NOMO-1 treated with dmso at 0.1 percent for 144 hours (cell line): ENCODE measurements around the gene LSM7.

Experiments
- DNase-seq: peaks from one replicate; lab custom pipeline; 2025; ENCODE audit not compliant: unreplicated experiment; lab: John Stamatoyannopoulos, UW

LSM7 gene

DNA sequence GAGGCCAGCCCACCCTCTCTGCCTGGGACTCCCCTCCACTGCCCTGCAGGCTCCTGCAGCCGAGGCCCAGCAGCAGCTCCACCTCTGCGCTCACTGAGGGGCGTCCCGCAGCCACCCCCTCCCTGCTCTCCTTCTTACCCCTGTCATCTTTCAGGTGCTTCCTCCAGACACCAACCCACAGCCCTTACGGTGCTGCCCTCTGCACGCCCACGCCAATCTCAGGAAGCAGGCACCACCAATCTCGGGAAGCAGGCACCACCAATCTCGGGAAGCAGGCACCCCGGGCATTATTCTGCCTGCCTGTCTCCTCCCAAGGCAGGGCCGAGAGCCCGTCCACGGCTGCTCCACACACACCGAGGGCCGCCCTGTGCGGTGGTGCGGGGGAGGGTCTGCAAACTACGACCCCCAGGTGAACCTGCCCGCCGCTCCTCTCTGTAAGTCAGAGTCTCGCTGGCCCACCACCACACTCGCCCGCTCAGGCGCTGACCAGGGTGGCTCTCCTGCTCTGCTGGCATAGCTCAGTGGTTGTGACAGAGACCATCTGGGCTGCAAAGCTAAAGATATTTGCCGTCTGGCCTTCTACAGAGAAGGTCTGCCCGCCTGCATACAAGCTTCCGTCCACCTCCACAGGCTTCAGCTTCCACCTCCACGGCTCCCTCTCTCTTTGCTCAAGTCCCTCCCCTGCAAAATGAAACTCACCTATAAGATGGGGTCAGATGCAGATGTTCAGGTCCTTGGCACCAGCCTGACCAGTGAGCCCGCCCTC is 2.9 kb downstream of the LSM7 start:
- no peak for DNase-seq

DNA sequence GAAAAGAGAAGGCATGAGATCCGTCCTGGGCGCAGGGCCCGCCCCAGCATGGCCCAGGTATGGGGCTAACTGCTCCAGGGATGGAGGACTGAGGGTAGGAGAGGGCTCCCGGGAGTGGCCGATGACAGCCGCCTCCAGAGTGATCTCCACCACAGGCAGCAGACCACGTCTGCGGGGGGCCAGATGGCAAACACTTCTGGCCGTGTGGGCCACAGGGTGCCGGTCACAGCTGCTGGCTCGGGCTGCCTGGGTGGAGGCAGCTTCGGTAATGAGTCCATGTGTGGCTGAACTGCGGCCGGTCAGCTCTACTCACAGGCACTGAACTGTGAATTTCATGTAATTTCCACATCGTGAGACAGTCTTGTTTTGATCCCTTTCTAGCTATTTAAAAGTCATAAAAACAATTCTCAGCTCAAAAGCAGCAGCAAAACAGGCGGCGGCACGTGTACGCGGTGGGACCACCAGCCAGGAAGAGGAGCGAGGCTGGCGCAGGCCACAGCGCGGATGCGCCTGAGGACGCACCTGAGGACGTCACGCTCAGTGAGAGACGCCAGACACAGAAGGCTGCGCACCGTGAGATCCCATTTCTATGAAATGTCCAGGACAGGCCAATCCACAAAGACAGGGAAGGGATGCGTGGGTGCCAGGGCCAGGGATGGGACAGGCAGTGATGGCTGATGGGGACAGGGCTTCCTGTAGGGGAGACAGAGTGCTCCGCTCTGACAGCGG is 4.0 kb downstream of the LSM7 start:
- DNase-seq: no peak

- no peak for DNase-seq
These were observed 4.7 kb downstream of the LSM7 start for GRCh38 chr19:2323707-2324106.

DNA sequence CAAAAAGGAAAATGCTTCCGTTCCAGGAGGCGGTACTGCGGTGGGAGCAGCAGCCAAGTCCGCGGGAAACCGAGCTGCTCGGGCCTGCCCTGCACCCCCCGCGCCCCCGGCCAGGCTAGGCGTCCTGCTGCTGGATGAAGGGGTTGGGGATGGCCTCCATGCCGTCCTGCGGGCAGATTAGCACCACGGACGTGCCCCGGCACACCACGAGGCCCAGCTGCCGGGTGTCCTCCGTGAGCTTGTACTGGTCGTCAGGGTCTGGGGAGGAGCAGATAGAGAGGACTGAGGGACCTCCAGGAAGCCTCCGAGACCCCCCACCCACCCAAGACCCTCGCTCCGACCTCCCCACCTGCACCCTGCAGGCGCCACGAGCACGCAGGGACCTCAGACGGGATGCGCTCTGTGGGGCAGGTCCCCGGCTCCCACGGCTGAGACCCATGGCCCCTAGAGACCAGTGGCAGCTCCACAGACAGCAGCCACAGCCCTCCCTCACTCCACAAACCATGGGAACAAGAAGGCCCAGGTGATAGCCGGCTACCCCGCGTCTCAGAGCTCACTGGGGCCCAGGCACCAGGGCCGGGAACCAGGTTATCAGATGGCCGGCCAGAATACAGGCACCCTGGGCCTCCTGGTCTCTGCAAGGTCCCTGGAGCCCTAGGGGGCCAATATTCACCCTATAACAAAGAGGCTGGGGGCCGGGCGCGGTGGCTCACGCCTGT is 6.7 kb downstream of the LSM7 start:
- DNase-seq: no peak

GRCh38 chr19:2320939-2321338 is 7.4 kb downstream of the LSM7 start:
- no peak for DNase-seq

GRCh38 chr19:2320049-2320448 is 8.3 kb downstream of the LSM7 start:
- no peak for DNase-seq

- DNase-seq: no peak
These were observed 8.8 kb downstream of the LSM7 start for GRCh38 chr19:2319551-2319950.

GRCh38 chr19:2318923-2319322 is 9.5 kb downstream of the LSM7 start:
- no peak for DNase-seq

DNA sequence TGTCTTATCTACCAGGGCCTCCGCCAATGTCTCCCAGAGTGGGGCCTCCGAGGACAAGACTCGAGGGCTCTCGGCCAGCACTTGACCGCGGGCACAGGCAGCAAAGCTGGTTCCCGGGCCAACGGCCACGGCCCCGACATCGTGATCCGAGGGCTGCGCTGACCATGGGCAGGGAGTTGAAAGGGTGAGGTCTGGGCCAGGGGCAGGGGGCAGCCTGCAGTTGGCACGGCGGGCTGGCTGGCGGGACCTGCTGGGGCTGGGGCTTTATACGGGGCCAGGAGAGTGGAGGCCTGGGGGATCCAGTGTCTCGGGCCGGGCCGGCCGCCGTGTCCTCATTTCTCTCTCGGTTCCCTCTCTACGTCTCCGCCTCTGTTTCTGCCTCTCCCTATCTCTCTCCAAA is 10.6 kb downstream of the LSM7 start:
- DNase-seq: no peak

DNA sequence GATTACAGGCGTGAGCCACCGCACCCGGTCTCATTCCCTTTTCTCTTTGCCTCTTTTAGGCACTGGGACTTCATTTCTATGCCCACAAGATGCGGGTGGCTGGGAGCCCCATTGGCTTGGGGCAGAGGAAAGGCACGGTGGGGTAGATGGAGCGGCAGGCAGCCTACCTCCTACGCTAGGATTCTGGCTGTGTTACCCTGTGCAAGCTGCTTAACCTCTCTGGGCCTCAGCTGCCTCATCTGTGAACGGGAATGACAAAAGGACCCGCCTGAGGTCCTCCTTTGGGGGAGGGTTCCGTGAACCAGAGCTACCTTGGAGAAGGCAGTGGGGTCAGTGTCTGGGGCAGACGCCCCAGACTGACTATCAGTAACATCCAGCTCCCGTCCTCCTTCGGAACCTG is 11.1 kb downstream of the LSM7 start:
- DNase-seq: no peak

GRCh38 chr19:2315818-2316353 is 12.5 kb downstream of the LSM7 start:
- DNase-seq: peak; percentile 93

GRCh38 chr19:2315121-2315817 is 13.1 kb downstream of the LSM7 start:
- DNase-seq: no peak

- DNase-seq: no peak
These were observed 15.4 kb downstream of the LSM7 start for GRCh38 chr19:2312820-2313501.

- DNase-seq: no peak
These were observed 17.3 kb downstream of the LSM7 start for GRCh38 chr19:2311093-2311492.

DNA sequence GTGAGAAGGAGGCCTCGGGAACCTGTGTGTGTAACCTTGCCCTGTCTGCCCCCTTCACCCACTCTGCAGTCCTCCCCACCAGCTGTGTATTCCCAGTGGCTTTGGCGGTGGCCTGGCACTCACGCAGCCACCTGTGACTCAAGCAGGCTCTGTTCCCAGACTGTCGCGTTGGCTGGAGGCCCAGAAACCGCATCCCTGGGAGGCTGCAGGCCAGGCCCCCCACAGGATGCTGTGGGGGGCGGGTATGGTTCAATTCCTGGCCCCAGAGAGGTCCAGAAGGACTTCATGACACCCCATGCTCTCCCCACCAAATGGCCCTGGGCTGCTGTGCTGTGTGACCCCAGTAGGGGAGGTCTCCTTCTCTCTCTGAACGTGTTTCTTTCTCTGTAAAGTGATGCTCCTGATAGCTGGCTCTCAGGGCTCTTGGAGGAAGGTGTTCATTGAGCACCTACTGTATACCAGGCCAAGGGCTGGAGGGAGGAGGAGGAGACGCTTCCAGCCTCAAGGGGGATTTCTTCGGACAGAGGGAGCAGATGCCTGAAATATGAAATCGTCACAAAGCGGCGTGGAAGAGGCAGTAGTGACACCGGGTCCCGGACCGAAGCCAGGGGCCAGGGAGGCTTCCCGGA is 18.5 kb downstream of the LSM7 start:
- no peak for DNase-seq

DNA sequence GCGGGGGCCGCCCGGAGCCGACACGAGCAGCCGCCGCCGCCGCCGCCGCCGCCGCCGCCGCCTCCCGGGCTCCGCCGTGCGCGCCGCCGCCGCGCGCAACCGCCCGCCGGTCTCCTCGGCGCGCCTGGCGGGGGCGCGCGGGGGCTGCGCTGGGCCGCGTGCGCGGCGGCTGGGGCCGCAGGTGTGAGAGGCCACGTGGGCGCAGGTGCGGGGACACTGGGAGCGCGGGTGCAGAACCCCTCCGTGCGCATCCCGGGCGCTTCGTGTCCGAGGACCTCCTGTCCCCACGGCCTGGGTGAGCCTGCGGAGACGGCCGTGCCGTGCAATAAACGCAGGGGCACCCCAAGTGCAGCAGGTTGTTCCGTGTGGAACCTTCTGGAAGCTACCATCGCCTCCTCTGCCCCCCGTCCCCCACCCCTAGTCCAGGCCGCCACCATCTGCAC is 20.3 kb downstream of the LSM7 start, which contains the start of gene LINGO3:
LINGO3 (minus strand) TSS at position 41 of the 443 bp plus-strand sequence. CDS start 16,378 bp downstream, outside the sequence.
- no peak for DNase-seq

GRCh38 chr19:2307518-2308012 is 20.8 kb downstream of the LSM7 start:
- DNase-seq: no peak

DNA sequence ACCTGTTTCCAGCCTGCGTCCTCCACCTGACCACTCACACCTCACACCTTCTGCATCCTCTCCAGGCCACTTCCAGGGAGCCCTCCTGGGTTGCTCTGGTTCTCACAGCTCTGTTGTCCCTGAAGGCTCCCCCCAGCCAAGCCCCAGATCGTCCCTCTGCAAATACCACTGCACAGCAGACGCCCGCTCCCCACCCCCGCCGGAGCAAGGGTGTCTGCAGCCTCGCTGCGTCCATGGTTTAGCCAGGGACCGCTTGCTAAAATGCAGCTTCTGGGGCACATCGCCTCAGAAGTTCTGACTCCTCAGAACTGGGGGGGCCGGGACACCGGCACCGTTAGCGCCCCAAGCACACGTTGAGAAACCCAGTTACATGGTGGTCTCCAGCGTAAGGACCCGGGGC is 21.4 kb downstream of the LSM7 start:
- no peak for DNase-seq

DNA sequence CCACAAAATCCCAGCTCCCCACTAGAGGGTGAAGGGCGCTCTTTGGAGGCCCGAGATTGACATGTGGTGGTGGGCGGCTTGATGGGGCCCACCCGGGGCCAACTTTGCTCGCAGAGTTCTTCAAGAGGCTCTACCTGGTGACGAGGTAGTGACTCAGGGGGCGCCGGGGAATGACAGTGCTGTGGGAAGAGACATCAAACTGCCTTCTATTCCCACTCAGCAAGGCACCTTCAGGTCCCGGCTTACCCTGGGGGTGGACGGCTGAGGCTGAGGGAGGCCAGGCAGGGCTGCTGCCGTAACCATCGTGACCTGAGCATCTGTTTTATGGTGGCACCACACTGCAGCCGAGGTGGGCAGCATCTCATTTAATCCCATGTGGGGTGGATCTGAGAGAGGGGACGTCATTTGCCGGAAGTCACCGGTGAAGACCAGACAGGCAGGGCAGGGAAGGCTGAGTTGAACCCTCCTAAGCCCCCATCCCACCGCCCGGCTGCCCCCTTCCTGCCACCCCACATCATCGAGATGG is 22.0 kb downstream of the LSM7 start:
- no peak for DNase-seq
